Smooth muscle cell (in vitro differentiated cells): Measurements from ENCODE around the gene LENG9. TPM values are rescaled to one million over a fixed set of nuclear protein-coding genes. Genes with fewer than 3 reads are reported as not detected.
A peak's percentile ranks its signal among the peaks of the same experiment; 100 is the strongest.

Experiments used
- DNase-seq: peaks from one replicate; lab custom pipeline; 2025; ENCODE audit not compliant: unreplicated experiment; lab: John Stamatoyannopoulos, UW
- H2AFZ ChIP-seq: fragments of 200-600 bp; sonication (generic); 2 replicates; pipeline ENCODE4 v1.6.0; 2016; ENCODE audit warnings: antibody characterized with exemption, low read depth, mild to moderate bottlenecking
- H3F3A ChIP-seq: fragments of 200-600 bp; sonication (generic); 2 replicates; pipeline ENCODE4 v1.6.0; 2017; ENCODE audit warnings: antibody characterized with exemption, low read depth
- H3K27ac ChIP-seq: fragments of 200-600 bp; sonication (generic); 2 replicates; pipeline ENCODE4 v1.5.1; 2016; ENCODE audit warnings: low read depth, mild to moderate bottlenecking
- H3K27me3 ChIP-seq: fragments of 200-600 bp; sonication (generic); 2 replicates; pipeline ENCODE4 v1.6.1; 2016; ENCODE audit warnings: low read depth, mild to moderate bottlenecking
- H3K36me3 ChIP-seq: fragments of 200-600 bp; sonication (generic); 2 replicates; pipeline ENCODE4 v1.5.1; 2016; ENCODE audit warnings: low read depth
- H3K4me1 ChIP-seq: fragments of 200-600 bp; sonication (generic); 2 replicates; pipeline ENCODE4 v1.5.1; 2016; ENCODE audit warnings: low read depth
- H3K4me2 ChIP-seq: fragments of 200-600 bp; sonication (generic); 2 replicates; pipeline ENCODE4 v1.6.0; 2016; ENCODE audit warnings: mild to moderate bottlenecking
- H3K4me3 ChIP-seq: fragments of 200-600 bp; sonication (generic); 2 replicates; pipeline ENCODE4 v1.5.1; 2016; ENCODE audit warnings: mild to moderate bottlenecking
- H3K79me2 ChIP-seq: fragments of 200-600 bp; sonication (generic); 2 replicates; pipeline ENCODE4 v1.6.0; 2016; ENCODE audit warnings: low read depth, mild to moderate bottlenecking
- H3K9ac ChIP-seq: fragments of 200-600 bp; sonication (generic); 2 replicates; pipeline ENCODE4 v1.6.0; 2016; ENCODE audit warnings: low read depth
- H3K9me3 ChIP-seq: fragments of 200-600 bp; sonication (generic); replicated peaks from 2 replicates; pipeline ENCODE4 v1.5.1; 2016; ENCODE audit warnings: low read depth
- H4K20me1 ChIP-seq: fragments of 200-600 bp; sonication (generic); 2 replicates; pipeline ENCODE4 v1.6.0; 2016; ENCODE audit warnings: low read depth
- CTCF ChIP-seq: fragments of 200-600 bp; sonication (generic); IDR thresholded peaks from 2 replicates; pipeline ENCODE4 v1.5.1; 2017; ENCODE audit warnings: borderline replicate concordance, mild to moderate bottlenecking, antibody characterized with exemption; ENCODE audit not compliant: insufficient read depth, poor library complexity, severe bottlenecking
- WGBS: methylation state at CpG from one replicate; pipeline ENCODE4 v1.1.7; 2016; ENCODE audit warnings: low lambda C conversion rate; 5-methylcytosine and 5-hydroxymethylcytosine counted together
- polyA plus RNA-seq: library from polyadenylated mRNA; unstranded; fragments of >200 nt; fragmentation: Nextera tagmentation; extraction: Ambion mirVana; gene quantifications from 2 replicates; pipeline ENCODE4 v1.2.1, GENCODE V29; 2016
- total RNA-seq: library from RNA; depleted of rRNA; stranded (reverse); fragments of >200 nt; gene quantifications from 2 replicates; pipeline ENCODE4 v1.2.3, GENCODE V29; 2014

The LENG9 gene
- total and polyA plus RNA-seq, 2 experiments from 2014 or later: 0.57 to 4.1 TPM

DNA sequence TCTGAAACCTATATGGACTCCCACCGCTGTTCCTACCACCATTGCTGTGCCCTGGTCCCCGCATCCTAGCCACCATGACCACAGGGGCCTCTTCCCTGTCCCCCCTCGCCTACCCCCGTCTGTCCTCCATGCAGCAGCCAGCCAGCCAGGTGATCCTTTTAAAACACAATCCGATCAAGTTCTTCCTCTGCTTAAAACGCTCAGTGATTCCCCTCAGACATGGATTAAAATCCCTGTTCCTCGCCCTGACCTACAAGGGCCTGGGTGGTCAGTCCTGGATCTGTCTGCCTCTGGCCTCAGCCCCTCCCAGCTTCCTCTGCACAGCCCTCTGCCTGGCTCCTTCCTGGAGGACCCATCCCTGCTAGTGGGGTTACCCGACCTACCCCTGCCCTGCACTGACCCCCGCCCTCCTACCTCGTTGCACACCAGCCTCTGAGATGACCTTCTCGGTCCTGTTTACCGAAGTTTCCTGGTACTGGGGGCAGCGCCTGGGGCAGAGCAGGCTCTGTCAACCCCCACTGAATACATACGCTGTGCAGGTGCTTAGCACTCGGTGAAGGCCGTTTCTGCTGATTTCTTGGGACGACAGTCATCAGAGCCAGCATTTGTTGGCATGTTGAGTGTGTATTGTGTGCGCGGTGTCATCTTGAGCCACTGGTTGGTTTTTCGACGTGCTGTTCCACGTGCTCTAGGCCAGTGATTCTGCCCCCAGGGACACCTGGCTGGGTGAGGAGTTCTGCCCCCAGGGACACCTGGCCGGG lies 29.3 kb downstream of the LENG9 start:
- Histone ChIP-seq H3K4me2 (no peak overlapping the region), H3K9me3 (no peaks in the 10 kb centered on the region), H3K4me1 (peaks cover 22% of the 10 kb centered on the region), H3K9ac (no peak overlapping the region), H3K79me2 (no peaks in the 10 kb centered on the region), H3K4me3 (no peak overlapping the region), H4K20me1 (peaks cover 43% of the 10 kb centered on the region), H3K36me3 (no peaks in the 10 kb centered on the region), H2AFZ (no peak overlapping the region), H3K27ac (no peak overlapping the region), H3F3A (no peaks in the 10 kb centered on the region), H3K27me3 (no peaks in the 10 kb centered on the region)
- WGBS: 91% methylated on average over 23 of the region's 23 CpGs
- DNase-seq: no peak
- no peak for TF ChIP-seq CTCF

DNA sequence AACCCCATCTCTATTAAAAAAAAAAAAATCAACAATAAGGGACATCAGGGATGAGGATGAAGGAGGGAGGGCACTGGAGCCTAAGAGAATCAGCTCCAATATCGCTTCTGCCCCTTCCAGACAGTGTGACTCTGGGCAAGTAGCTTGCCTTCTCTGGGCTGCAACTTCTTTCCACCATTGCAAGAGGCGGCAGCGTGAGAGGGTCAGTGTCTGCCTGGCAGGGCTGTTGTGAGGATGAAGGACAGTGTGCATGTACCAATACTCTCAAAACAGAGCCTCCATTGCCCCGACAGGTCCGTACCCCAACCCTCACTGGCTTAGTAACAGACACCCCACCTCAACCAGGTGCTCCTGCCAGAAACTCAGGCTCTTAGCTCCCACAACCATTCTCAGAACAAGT lies 29.9 kb downstream of the LENG9 start:
- no peak overlapping the region for H2AFZ ChIP-seq
- no peak overlapping the region for H3K9ac ChIP-seq
- peaks cover 37% of the 10 kb centered on the region for H4K20me1 ChIP-seq
- no peak overlapping the region for H3K27ac ChIP-seq
- peaks cover 25% of the 10 kb centered on the region for H3K4me1 ChIP-seq
- no peaks in the 10 kb centered on the region for H3F3A ChIP-seq
- H3K27me3 ChIP-seq: no peaks in the 10 kb centered on the region
- DNase-seq: no peak
- H3K79me2 ChIP-seq: no peaks in the 10 kb centered on the region
- no peak for TF ChIP-seq CTCF
- no peaks in the 10 kb centered on the region for H3K9me3 ChIP-seq
- H3K4me3 ChIP-seq: no peak overlapping the region
- H3K4me2 ChIP-seq: no peak overlapping the region
- H3K36me3 ChIP-seq: no peaks in the 10 kb centered on the region
- 95% methylated on average over 5 of the region's 5 CpGs for WGBS

DNA sequence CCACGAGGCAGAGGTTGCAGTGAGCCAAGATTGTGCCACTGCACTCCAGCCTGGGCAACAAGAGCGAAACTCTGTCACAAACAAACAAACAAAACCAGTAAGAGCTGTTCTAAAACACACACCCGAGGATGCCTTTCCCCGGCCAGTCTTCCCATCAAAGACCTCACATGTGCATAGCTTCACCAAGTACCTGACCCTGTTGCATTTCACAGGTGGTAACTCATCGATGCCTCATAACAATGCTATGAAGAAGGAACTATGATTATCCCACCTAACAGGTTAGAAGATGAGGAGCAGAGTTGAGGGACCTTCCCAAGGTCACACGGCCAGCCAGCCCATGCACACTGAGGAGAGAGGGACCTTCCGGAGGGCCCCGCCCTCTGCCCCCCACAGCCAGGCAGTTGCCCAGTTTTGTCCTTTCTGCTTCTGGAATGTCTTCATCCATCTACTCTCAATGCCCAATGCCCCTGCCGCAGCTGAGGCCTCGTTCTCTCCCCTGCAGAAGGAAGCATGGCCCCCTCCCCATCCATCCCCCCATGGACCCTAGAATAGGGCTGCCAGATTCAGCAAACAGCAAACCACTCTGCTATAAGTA lies 31.3 kb downstream of the LENG9 start:
- no peak overlapping the region for H3K9ac ChIP-seq
- WGBS: 83% methylated on average over 10 of the region's 10 CpGs
- no peaks in the 10 kb centered on the region for H3K9me3 ChIP-seq
- peaks cover 25% of the 10 kb centered on the region for H4K20me1 ChIP-seq
- no peaks in the 10 kb centered on the region for H3F3A ChIP-seq
- no peak overlapping the region for H3K4me3 ChIP-seq
- DNase-seq: no peak
- peaks cover 25% of the 10 kb centered on the region for H3K4me1 ChIP-seq
- H3K36me3 ChIP-seq: no peaks in the 10 kb centered on the region
- no peaks in the 10 kb centered on the region for H3K27me3 ChIP-seq
- H2AFZ ChIP-seq: no peak overlapping the region
- no peak for TF ChIP-seq CTCF
- no peaks in the 10 kb centered on the region for H3K79me2 ChIP-seq
- no peak overlapping the region for H3K4me2 ChIP-seq
- peak overlapping the region; percentile 24 for H3K27ac ChIP-seq
